ENCODE measurements around the gene MISP.
A peak's percentile ranks its signal among the peaks of the same experiment; 100 is the strongest.

GRCh38 chr19:813219-814151 lies 62.6 kb downstream of the MISP start:
- no peak for TF ChIP-seq CTCF (IDR thresholded peaks at IDR 0.05; ENCODE audit: insufficient read depth, low read length)
- TF ChIP-seq POLR2AphosphoS5 (IDR thresholded peaks at IDR 0.05; ENCODE audit: low read depth), result peak; percentile 36; the same call in 1 of the 2 replicates
- no peak for TF ChIP-seq GABPA (IDR thresholded peaks at IDR 0.05; ENCODE audit: low read depth)
- no peak for TF ChIP-seq REST (IDR thresholded peaks at IDR 0.05; ENCODE audit: insufficient replicate concordance, low read depth)
- TF ChIP-seq SPI1 (IDR thresholded peaks at IDR 0.05; ENCODE audit: borderline replicate concordance, low read depth), result no peak
